ENCODE data around the gene GIMAP8.

GIMAP8 gene

DNA sequence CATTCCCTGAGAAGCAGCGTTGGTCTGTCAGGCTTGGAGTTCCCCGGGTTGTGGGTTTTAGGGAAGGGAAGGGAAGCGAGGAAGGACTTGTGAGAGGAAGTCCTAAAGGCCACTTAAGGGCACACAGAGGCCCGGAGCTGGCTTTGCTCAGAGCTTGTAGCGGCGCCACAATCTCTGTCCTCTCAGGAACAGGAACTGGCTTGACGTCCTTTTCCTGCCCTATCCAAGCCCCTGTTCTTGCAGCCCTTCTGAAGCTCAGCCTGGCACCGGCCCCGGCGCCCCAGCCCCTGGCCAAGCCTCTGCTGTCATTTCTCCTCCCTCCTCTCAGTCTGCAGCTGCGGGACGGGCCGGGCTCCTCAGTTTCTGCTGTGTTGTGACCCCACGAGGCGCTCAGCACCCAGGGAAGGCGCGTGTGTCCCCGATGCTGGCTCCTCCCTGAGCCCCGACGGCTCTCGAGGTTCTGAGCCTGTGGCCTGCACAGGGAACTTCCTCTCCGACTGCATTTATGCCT, at the start of gene GIMAP8:
TSS of gene GIMAP8 (plus strand) at position 140 of the 511 bp plus-strand sequence. CDS start 16,069 bp downstream, outside the sequence.
- peak; percentile 73 for DNase-seq

DNA sequence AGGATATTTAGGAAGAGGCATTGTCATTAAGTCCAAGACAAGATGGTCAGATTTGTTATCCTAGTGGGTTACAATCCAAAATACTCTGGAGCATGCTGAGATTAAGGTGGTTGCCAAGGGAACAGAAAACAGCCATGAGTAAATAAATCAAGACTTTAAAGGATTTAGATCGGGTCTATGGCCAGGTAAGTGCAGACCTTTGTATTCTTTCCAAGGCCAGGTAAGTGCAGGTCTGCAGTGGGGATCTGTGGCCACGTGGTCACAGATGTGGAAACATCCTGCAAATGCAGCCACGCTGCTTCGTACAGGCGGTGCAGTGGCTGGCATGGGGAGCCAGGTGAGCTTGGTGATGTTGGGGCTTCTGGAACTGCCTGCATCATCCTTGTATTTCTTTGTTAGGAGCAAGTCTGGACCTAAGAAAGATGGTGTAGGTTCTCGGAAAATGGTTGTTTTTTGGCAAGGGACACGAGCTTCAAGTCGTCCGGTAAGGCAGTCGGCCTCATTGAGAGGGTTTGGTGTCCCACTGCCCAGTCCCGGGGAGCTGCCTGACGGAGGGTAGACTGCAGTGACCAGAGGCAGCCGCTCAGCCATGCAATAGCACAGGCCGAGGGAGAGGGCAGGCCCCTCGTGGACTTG, 49.5 kb upstream of the GIMAP8 start:
- DNase-seq: no peak

DNA sequence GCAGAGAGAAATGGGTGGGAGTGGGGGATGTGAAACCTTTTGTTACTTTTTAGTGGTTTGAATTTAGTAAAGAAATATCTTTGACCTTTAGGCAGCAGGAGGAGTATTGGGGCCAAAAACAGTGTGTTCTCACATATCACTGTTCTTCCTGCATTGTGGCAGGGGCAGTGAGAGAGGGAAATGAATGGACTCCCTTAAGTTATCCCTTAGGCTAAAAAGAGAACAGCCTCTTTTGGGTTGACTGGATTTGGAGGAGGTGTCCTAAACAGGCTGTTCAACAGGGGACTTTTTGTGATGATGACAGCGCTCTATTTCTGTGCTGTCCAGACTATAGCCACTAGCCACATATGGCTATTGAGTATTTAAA, 49.0 kb upstream of the GIMAP8 start:
- peak; percentile 33 for DNase-seq

DNA sequence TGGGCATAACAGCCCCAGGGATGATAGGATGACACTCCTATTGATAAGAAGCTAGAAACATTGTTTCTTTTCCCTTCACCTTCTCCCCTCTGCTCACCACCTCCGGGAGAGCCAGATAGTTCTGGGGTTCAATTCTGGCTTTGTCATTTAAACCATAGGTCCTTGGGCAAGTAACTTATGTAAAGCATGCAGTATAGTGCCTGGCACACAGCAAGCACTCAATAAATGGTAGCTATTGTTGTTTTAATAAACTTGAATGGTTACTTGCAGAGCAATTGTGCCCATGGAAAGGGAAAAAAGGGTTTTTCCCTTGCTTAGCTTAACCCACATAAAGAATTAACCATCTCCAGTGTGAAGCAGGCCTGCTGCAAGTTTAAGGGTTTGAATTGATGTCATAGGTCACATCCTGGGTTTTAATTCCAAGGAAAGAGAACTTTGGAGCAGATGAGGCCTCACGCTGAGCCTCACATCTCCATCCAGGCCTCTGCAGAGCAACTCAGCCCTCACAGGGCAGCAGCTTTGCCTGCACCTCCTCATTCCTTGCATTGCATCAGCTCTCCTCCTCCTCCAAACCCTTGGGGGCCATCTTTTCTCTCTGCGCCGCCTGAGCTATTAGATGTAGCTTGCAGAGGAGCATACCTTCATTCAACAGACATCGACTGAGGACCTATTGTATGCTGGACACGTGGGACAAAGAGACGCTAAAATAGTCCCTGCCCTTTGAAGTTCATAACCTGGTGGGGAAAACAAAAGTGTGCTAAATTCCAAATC, 48.4 kb upstream of the GIMAP8 start:
- DNase-seq: no peak

DNA sequence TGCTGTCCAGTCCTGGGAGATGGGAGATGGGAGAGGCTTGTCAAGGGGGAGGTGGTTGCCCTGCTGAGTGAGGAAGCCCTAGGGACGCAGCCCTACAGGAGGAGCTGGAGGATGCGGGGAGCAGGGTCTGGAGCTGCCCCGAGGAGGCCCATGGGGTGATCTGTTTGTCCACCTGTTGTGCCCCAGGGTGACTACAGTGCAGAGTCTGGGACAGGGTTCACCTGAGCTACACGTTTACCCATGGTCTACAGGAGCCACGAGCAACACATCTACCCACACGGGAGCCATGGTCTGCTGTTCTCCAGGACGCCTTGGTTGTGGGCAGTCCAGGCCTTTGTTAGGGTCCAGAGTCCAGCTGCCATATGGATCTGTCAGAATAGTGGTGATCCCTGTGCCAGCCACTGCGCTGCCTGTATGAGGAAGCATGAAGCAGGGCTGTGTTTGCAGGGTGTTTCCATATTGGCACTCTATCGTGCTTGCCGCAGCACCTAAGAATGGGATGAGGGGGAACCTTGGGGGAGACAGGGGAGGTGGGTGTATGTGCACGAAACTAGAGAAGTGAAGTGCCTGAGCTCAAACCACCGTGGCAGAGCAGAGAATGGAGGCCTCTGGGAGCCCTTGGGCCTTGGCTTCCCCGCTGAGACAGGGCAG, 47.6 kb upstream of the GIMAP8 start:
- no peak for DNase-seq

DNA sequence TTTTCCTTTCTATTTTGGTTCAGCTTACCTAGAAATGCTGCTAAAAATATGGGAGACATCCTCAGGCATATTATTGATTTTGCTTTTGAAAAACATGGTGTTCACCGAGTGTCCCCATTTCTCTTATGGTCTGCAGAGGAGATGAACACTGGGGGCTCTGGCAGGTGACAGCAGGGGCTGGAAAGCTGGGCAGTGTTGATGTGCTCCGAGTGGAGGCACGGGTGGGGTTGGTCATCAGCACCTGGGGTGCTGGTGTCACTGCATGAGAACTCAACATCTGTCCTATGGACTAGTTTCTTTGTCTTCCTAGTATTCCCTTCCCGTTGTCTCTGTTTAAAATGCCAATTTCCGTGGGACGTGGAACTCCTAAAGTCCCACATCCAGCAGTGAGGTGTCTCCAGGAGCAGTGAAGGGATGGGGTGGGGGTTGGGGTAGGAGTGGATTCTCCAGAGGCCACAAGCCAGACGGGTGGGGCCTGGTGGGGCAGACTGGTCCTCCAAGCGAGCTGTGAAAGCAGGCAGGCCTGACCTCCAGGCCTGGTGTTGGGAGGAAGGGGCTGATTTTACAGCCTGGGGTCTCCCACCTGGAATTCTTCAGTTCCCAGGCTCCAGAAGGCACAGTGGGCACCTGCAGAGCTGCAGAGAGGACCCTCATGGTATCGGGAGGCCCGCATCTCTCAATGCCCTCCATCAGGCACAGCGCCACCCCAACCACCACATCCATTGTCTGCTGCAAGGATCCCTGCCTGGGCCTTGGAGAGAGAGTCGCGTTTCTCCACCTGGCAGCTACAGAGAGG, 46.9 kb upstream of the GIMAP8 start:
- DNase-seq: no peak

DNA sequence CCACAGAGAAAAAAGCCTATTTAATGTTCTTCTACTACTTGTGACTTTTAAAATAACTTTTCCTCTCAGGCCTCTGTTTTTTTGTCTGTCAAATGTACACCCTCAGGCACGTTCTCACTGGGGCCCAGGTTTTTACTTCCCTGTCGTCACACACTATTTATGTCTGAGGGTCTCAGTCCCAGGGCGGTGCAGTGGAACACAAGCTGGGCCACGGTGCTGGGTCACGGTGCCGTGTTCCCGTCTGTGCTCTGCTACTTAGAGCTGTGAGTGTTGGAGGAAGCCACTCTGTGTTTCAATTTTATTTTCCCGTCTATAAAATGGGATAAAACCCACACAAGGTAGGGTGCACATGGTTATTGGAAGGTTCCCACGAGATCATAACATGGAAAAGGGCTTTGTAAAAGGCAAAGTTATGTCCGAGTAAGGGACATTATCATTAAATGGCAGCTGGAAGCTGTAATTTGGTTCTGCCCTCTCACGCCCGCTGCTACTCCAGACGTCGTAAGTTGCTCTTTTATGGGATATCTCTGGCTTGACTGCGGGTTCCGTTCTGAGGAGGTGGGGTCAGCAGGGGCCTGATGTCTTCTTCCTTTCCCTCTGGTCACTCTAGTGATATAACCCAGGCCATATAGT, 46.1 kb upstream of the GIMAP8 start:
- no peak for DNase-seq

DNA sequence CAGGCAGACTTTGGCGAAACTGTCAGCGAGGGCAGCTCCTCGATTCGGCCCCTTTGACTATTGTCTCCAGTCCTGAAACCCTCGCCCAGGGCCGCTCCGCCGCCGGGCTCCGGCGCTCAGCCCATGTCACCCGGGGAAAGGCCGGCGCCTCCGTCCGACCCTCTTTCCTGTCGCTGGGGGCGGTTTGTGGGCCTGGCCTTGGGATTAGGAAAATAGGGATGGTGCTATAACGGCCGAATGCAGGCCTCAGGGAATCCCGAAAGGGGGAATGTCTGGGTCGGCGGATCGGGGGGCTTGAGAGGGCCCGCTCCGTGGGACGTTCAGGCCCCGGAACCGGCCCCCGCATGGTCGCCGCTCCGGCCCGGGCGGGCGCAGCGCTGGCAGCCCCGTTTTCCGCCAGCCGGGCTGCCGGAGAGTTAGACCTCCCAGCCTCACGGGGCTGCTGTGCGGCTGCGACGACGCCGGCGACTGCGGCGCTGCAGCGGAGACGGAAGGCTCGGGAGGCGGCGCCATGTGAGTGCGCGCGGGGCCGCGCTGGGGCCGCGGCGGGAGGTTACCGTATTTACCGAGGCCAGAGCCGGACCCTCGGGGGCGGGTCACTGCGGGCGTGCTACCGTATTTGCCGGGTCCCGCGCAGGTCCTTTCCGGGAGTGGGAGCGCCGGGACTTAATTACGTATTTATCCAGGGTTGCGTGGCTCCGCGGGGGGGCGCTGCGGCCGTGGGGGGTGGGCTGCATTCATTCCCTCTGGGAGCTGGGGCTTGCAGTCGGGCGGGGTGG, 45.4 kb upstream of the GIMAP8 start:
- peak; percentile 81 for DNase-seq

DNA sequence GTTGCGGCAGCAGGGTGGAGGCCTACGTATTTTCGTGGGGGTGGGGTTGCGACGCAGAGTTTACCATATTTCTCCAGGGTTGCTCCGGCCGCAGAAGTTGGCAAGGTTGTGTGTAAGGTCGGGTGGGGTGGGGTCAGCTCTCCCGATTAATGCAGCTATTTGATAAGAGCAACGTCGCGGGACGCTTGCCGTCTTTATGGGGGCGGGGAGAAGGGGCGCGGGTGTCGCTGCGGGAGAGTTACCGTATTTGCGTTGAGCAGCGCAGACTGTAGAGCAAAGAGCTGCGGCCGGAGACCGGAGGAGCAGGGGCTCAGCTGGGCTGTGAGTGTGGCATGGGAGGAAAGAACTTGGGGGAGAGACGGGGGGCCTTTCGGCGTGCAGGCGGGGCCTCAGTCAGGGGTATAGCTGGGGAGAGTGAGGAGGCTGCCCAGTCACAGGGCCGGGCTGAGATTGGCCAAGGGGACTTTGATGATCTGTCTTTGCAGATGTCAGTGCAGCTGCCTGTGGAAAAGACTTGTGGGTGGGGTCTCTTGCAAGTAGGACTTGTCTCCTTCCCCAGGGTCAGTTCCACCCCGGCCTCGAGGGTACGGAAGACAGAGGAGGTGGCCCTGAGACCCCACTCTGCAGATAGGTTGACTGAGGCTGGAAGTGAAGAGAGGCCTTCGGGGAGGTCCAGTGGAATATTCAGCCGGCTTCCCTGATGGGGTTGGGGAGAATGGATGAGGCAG, 44.7 kb upstream of the GIMAP8 start:
- DNase-seq: no peak

DNA sequence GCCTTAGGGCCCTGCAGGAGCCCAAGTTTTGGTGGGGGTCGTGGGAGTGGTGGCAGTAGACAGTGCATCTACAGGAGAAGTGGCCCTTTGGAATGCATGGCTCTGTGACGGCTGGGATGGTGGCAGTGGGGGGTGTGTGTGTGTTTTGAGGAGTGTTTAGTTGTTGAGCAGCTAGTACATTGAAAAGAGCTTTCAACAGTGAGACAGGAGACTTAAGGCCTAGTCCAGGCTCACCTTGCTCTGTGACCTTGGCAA, 44.2 kb upstream of the GIMAP8 start:
- no peak for DNase-seq

DNA sequence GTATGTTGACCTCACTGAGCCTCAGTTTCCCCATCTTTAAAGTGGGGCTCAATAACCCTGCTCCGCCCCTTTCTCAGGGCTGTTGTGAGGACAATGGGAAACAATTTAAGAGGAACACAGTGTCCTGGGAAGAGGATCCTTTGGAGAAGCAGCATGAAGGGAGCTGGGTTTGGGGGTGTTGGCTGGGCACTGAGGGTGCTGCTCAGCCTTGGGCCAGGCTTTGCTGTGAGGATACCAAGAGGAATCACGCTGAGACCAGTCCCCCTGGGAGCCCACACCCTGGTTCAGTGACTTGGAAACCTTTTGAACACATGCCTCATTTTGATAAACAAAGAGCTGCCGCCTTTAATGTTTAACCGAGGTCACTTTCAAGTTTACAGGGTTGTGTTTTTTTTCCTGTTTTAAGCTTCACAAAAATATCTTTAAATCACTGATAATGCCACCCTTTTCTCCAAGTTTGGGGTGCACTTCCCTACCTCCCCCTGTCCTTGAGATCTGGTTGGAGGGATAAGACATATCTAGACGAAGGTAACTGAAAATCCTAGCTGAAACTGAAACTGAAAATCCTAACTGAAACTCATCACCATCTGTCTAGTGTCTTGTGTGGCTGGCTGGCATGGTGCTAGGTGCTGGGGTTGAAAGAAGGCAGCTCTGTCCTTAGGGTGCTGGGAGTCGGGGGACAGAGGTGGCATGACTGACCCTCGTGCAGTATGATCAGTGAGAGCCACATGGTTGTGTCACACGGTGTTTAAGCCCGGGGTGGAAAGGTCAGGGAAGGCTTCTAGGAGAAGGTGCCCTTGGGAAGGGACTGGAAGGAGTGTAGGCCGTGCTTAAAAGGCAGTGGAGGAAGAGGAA, 43.6 kb upstream of the GIMAP8 start:
- DNase-seq: peak; percentile 54

DNA sequence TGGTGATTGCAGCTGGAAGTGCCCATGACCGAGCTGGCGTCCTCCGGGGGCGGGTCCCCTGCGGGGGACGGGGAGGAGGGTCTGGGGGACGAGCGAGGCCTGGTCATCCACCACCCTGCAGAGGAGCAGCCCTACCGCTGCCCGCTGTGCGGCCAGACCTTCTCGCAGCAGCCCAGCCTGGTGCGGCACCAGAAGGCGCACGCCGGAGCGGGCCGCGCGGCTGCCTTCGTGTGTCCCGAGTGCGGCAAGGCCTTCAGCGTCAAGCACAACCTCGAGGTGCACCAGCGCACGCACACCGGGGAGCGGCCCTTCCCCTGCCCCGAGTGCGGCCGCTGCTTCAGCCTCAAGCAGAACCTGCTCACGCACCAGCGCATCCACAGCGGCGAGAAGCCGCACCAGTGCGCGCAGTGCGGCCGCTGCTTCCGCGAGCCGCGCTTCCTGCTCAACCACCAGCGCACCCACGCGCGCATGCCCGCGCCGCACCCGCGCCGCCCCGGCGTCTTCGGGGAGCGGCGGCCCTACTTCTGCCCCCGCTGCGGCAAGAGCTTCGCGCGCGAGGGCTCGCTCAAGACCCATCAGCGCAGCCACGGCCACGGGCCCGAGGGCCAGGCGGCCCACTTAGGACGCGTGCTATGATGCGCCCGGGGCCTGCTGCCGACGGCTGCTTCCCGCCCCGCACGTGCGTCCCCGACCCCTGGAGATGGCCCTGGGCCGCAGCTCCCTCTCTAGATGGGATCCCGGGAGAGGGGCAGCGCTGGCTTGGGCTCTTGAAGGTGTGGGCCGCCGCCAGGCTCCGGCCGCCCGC, 42.6 kb upstream of the GIMAP8 start:
- no peak for DNase-seq

DNA sequence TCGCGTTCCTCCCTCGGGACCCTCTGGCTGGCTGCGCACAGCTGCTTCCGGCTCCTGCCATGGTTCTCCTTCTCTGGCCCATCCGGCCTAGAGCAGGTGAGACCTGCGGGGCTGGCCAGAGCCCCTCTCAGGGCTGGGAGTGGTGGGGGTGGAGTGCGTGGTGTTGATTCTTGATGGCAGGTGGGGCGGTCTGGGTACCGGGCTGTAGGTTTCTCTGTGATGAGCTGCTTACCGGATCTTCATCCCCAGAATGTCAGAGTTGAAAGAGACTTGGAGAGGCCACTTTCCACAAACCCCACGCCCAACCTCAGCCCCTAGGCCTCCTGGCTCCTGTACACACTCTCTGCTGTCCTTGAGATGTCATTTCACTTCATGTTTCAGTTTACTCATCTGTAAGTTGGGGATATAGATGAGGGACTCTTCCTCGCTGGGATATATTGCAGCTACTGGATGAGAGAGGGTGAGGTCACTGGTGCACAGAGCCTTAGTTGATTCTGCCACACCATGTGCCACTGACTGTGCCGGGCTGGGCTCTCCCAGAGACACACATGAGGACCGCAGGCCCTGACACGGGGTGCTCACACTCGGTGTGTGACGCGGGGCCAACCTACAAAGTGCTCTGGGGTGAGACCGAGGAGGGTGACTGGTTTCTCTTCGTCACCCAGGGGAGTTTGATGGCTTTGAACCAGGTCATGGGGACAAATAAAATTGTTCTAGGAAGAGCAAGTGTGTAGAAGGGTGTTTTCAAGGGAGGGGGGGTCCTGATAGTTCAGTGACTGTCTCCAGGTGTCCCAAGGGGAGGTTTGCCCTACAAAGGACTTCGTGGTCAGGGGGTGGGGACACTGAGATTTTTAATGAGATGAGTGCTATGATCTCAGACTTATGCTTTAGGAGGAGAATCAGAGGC, 41.8 kb upstream of the GIMAP8 start:
- DNase-seq: no peak

DNA sequence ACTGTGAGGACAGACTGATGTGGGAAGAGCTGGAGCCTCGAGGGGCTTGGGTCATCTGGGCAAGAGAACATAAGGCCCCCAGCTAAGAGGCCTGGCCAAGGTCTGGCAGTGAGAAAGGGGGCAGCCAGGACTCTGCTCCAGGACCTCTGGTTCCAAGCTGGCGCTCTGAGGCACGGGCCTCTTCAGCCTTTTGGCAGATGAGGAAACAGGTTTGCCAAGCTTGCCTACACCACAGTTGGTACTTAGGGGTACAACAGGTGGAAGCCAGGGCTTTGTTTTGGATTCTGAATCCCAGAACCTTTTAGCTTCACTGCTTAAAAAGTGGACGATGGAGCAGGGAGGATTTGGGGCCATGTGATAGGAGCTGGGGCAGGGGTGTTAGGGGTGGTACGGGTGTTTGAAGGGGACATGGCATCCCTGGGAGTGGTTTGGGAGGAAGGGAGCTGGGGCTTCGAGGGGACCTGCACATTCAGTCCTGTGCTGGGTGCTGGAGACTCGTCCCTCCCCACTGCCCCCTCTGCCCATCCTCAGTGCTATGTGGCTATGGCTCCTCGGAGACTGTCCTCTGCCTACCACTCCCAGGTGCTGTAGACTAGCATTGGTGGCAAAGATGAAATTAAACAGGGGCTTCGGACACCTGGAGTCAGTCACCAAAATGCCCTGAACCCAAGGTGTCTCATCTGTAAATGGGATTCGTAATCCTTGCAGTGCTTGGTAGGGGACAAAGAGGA, 41.0 kb upstream of the GIMAP8 start:
- DNase-seq: no peak

DNA sequence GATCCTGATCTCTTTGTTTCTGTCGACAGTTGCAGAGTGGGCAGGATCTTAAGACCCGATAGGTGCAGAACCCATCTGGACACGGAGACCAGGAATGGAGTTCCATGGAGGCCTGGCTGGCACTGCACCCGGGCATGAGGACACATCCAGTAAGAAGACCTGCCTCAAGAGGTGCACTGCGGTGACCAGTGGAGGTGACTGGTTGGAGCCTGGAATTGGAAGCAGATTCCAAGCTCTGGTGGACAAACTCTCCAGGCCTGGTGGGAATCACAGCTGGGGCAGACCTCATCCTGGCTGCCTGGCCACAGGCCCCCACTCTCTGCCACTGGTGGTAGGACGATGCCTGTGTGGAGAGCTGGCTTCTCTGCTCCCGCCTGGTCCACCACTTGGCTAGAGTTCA, 40.3 kb upstream of the GIMAP8 start:
- no peak for DNase-seq

DNA sequence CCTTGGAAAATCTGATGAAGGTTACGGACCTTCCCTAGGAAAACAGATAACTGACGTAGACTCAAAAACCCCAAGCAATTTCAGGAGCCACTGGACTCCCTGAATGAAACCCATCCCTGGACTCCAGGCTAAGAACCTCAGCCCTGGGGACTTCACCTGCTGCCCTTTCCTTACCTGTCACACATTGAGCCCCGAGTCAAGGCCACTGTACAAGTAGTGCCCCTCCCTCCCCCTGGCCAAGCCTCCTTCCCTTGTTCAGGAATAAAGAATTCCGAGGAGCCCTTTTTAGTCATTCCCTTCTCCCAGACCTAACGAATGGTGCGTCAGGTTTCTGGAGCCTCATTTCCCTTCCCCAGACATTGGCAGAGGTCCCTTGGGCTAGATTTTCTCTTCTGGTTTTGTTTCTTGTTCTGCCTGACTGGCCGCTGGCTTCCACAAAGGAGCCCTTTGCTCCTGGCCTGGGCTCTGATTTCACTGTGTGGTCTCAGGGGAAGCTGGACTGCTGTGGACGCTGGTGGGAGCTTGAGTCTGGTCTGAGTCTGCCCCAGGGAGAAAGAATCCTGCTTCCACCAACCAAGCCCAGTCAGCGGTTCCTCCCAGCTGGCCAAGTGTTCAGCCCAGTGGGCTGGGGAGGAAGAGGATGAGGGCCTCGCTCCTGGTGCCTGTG, 39.6 kb upstream of the GIMAP8 start:
- DNase-seq: no peak

DNA sequence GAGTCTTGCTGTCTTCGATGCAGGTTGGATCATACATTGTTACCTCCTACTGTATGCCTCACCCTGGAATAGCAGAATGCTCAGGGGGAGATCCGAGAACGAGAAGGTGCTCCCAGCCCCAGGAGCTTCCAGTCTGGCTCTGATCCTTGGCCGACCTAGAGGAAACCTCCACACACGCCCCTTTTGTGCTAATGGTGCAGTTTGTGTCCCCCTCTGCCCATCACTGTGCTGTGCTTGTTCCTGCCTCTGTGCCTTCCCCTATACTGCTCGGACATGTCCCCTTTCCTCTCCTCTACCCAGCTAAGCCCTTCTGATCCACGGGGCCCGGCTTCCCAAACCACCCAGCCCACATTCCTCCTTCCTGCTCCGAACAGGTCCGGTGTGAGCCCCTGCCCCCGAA, 38.8 kb upstream of the GIMAP8 start:
- no peak for DNase-seq
